Stimulated activated CD4-positive, alpha-beta T cell treated with anti-CD3 and anti-CD28 coated beads, Interleukin-4, amount 100 ng/mL, for 1 hour (primary cell): ENCODE measurements around the gene ADCY5.

ENCODE experiments used
- DNase-seq: peaks from one replicate; pipeline ENCODE4 v3.0.0-alpha.2; 2020

The ADCY5 gene

GRCh38 chr3:123361071-123361470 lies 87.8 kb downstream of the ADCY5 start:
- DNase-seq, result no peak

GRCh38 chr3:123357275-123357674 lies 91.6 kb downstream of the ADCY5 start:
- no peak for DNase-seq

GRCh38 chr3:123353850-123354233 lies 95.0 kb downstream of the ADCY5 start:
- no peak for DNase-seq

- DNase-seq, result no peak
These were observed 95.6 kb downstream of the ADCY5 start for GRCh38 chr3:123353227-123353849.

- no peak for DNase-seq
These were observed 96.7 kb downstream of the ADCY5 start for GRCh38 chr3:123352134-123352554.

- DNase-seq, result no peak
These were observed 97.4 kb downstream of the ADCY5 start for GRCh38 chr3:123351501-123351900.

GRCh38 chr3:123350971-123351370 lies 97.9 kb downstream of the ADCY5 start:
- DNase-seq, result no peak

- DNase-seq, result no peak
These were observed 99.1 kb downstream of the ADCY5 start for GRCh38 chr3:123349566-123350435.

- DNase-seq, result no peak
These were observed 99.7 kb downstream of the ADCY5 start for GRCh38 chr3:123349201-123349535.

GRCh38 chr3:123348471-123349200 lies 100.3 kb downstream of the ADCY5 start:
- DNase-seq, result no peak

- DNase-seq, result no peak
These were observed 101.1 kb downstream of the ADCY5 start for GRCh38 chr3:123347691-123348264.

- DNase-seq, result no peak
These were observed 101.7 kb downstream of the ADCY5 start for GRCh38 chr3:123347205-123347604.

GRCh38 chr3:123346021-123346420 lies 102.9 kb downstream of the ADCY5 start:
- no peak for DNase-seq

GRCh38 chr3:123344907-123345594 lies 103.8 kb downstream of the ADCY5 start:
- DNase-seq, result no peak

GRCh38 chr3:123344175-123344906 lies 104.5 kb downstream of the ADCY5 start:
- DNase-seq, result no peak

- no peak for DNase-seq
These were observed 105.4 kb downstream of the ADCY5 start for GRCh38 chr3:123343296-123344174.

GRCh38 chr3:123342631-123343080 lies 106.2 kb downstream of the ADCY5 start:
- DNase-seq, result no peak

- no peak for DNase-seq
These were observed 106.8 kb downstream of the ADCY5 start for GRCh38 chr3:123341871-123342630.

GRCh38 chr3:123340336-123340735 lies 108.6 kb downstream of the ADCY5 start:
- no peak for DNase-seq

- no peak for DNase-seq
These were observed 109.6 kb downstream of the ADCY5 start for GRCh38 chr3:123339302-123339701.
